22Rv1 (cell line): Measurements from ENCODE around the gene ERCC1.

Experiments used
- ZFX ChIP-seq: fragments of 450-650 bp; IDR thresholded peaks from 2 replicates; pipeline ENCODE4 v1.6.1; 2017; ENCODE audit warnings: antibody characterized with exemption, borderline replicate concordance
- TF ChIP-seq, protein P1 (sequence below): fragments of 450-650 bp; IDR thresholded peaks from 2 replicates; pipeline ENCODE4 v1.5.1; 2017; ENCODE audit warnings: mild to moderate bottlenecking

DNA sequence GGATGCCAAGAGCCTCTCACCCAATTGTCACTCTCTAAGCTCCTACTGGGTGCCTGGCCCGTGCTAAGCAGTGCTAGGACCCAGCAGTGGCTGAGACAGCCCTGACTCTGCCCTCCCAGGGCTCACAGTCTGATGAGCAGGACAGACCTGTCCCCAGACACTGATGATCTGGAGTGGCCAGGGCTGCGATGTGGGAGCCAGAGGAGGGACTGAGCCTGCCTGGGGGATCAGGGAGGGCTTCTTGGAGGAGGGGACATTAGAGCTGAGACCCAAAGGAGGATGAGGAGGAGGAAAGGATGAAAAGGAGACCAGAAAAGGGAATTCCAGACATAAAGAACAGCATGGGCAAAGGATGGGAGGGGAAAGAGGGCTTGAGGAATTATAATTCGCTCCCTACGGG, 6.6 kb downstream of the ERCC1 start:
- TF ChIP-seq, protein P1, sequence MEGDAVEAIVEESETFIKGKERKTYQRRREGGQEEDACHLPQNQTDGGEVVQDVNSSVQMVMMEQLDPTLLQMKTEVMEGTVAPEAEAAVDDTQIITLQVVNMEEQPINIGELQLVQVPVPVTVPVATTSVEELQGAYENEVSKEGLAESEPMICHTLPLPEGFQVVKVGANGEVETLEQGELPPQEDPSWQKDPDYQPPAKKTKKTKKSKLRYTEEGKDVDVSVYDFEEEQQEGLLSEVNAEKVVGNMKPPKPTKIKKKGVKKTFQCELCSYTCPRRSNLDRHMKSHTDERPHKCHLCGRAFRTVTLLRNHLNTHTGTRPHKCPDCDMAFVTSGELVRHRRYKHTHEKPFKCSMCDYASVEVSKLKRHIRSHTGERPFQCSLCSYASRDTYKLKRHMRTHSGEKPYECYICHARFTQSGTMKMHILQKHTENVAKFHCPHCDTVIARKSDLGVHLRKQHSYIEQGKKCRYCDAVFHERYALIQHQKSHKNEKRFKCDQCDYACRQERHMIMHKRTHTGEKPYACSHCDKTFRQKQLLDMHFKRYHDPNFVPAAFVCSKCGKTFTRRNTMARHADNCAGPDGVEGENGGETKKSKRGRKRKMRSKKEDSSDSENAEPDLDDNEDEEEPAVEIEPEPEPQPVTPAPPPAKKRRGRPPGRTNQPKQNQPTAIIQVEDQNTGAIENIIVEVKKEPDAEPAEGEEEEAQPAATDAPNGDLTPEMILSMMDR: no peak
- no peak for TF ChIP-seq ZFX
